HEK293 (cell line): Measurements from ENCODE around the gene CPNE4.

Source experiments
- AEBP2 ChIP-seq: fragments of 450-650 bp; formaldehyde crosslinking; IDR thresholded peaks from 2 replicates; pipeline ENCODE4 v1.5.1; 2016; ENCODE audit warnings: missing biosample characterization, missing genetic modification characterization, borderline replicate concordance
- GLIS2 ChIP-seq: fragments of 450-650 bp; formaldehyde crosslinking; IDR thresholded peaks from 2 replicates; pipeline ENCODE4 v1.5.1; 2016; ENCODE audit warnings: missing biosample characterization, missing genetic modification characterization
- HIC1 ChIP-seq: fragments of 450-650 bp; formaldehyde crosslinking; IDR thresholded peaks from 2 replicates; pipeline ENCODE4 v1.5.1; 2016; ENCODE audit warnings: missing biosample characterization, missing genetic modification characterization
- HOXC10 ChIP-seq: sonication (generic); formaldehyde crosslinking; IDR thresholded peaks from 2 replicates; pipeline ENCODE4 v1.8.1; 2023; ENCODE audit warnings: mild to moderate bottlenecking, missing genetic modification reagents
- HOXD13 ChIP-seq: sonication (generic); formaldehyde crosslinking; IDR thresholded peaks from 2 replicates; pipeline ENCODE4 v1.8.0; 2022; ENCODE audit warnings: missing genetic modification reagents, borderline replicate concordance
- IKZF3 ChIP-seq: fragments of 450-650 bp; IDR thresholded peaks from 2 replicates; pipeline ENCODE4 v1.5.0; 2018; ENCODE audit warnings: missing biosample characterization, mild to moderate bottlenecking, missing genetic modification characterization, moderate library complexity
- KLF16 ChIP-seq: fragments of 450-650 bp; formaldehyde crosslinking; IDR thresholded peaks from 2 replicates; pipeline ENCODE4 v1.5.1; 2017; ENCODE audit warnings: missing biosample characterization, missing genetic modification characterization
- SP2 ChIP-seq: fragments of 450-650 bp; formaldehyde crosslinking; IDR thresholded peaks from 2 replicates; pipeline ENCODE4 v1.5.1; 2016; ENCODE audit warnings: missing biosample characterization, missing genetic modification characterization
- SP7 ChIP-seq: fragments of 450-650 bp; formaldehyde crosslinking; IDR thresholded peaks from 2 replicates; pipeline ENCODE4 v1.5.1; 2016; ENCODE audit warnings: missing biosample characterization, missing genetic modification characterization
- ZBTB20 ChIP-seq: fragments of 450-650 bp; formaldehyde crosslinking; IDR thresholded peaks from 2 replicates; pipeline ENCODE4 v1.5.1; 2016; ENCODE audit warnings: missing biosample characterization, missing genetic modification characterization
- ZFHX2 ChIP-seq: fragments of 450-650 bp; formaldehyde crosslinking; conservative IDR thresholded peaks from 2 replicates; pipeline ENCODE4 v1.5.1; 2016; ENCODE audit warnings: missing biosample characterization, missing genetic modification characterization
- ZNF114 ChIP-seq: fragments of 450-650 bp; formaldehyde crosslinking; IDR thresholded peaks from 2 replicates; pipeline ENCODE4 v1.5.0; 2017; ENCODE audit warnings: missing biosample characterization, missing genetic modification characterization
- ZNF146 ChIP-seq: fragments of 450-650 bp; formaldehyde crosslinking; IDR thresholded peaks from 2 replicates; pipeline ENCODE4 v1.5.1; 2016; ENCODE audit warnings: missing biosample characterization, missing genetic modification characterization
- ZNF148 ChIP-seq: fragments of 450-650 bp; formaldehyde crosslinking; IDR thresholded peaks from 2 replicates; pipeline ENCODE4 v1.5.0; 2017; ENCODE audit warnings: missing biosample characterization, missing genetic modification characterization, borderline replicate concordance
- ZNF354C ChIP-seq: fragments of 450-650 bp; formaldehyde crosslinking; IDR thresholded peaks from 2 replicates; pipeline ENCODE4 v1.5.1; 2016; ENCODE audit warnings: missing biosample characterization, missing genetic modification characterization, low read depth, borderline replicate concordance
- ZNF416 ChIP-seq: fragments of 450-650 bp; formaldehyde crosslinking; IDR thresholded peaks from 2 replicates; pipeline ENCODE4 v1.5.1; 2016; ENCODE audit warnings: missing biosample characterization, missing genetic modification characterization
- ZNF514 ChIP-seq: fragments of 450-650 bp; formaldehyde crosslinking; IDR thresholded peaks from 2 replicates; pipeline ENCODE4 v1.5.1; 2016; ENCODE audit warnings: missing biosample characterization, missing genetic modification characterization
- ZNF548 ChIP-seq: fragments of 450-650 bp; formaldehyde crosslinking; IDR thresholded peaks from 2 replicates; pipeline ENCODE4 v1.5.1; 2016; ENCODE audit warnings: missing biosample characterization, missing genetic modification characterization
- ZNF555 ChIP-seq: fragments of 450-650 bp; formaldehyde crosslinking; conservative IDR thresholded peaks from 2 replicates; pipeline ENCODE4 v1.5.1; 2017; ENCODE audit warnings: missing biosample characterization, mild to moderate bottlenecking, missing genetic modification characterization, inconsistent platforms
- ZNF654 ChIP-seq: fragments of 450-650 bp; formaldehyde crosslinking; IDR thresholded peaks from 2 replicates; pipeline ENCODE4 v1.5.1; 2016; ENCODE audit warnings: low read depth, missing biosample characterization, missing genetic modification characterization
- ZSCAN18 ChIP-seq: fragments of 450-650 bp; formaldehyde crosslinking; IDR thresholded peaks from 2 replicates; pipeline ENCODE4 v1.5.1; 2016; ENCODE audit warnings: missing biosample characterization, missing genetic modification characterization
- ZXDB ChIP-seq: fragments of 450-650 bp; formaldehyde crosslinking; IDR thresholded peaks from 2 replicates; pipeline ENCODE4 v1.5.1; 2016; ENCODE audit warnings: missing biosample characterization, missing genetic modification characterization
- TF ChIP-seq, protein P1 (sequence below): fragments of 450-650 bp; formaldehyde crosslinking; IDR thresholded peaks from 2 replicates; pipeline ENCODE4 v1.5.1; 2016; ENCODE audit warnings: missing biosample characterization, missing genetic modification characterization, borderline replicate concordance
- TF ChIP-seq, protein P2 (sequence below): fragments of 450-650 bp; formaldehyde crosslinking; conservative IDR thresholded peaks from 2 replicates; pipeline ENCODE4 v1.5.1; 2016; ENCODE audit warnings: low read depth, missing biosample characterization, missing genetic modification characterization

Gene CPNE4

GRCh38 chr3:131502530-131503319, 532.1 kb downstream of the CPNE4 start, which contains the start of gene MRPL3 (continued):
- TF ChIP-seq AEBP2 (tag by site-specific recombination) (no peak), ZXDB (tag by site-specific recombination) (peak; percentile 89), HOXC10 (no peak), ZNF148 (tag by site-specific recombination) (no peak; the same call in 1 of the 2 replicates), ZNF654 (tag by site-specific recombination) (no peak), ZSCAN18 (tag by site-specific recombination) (no peak), ZNF548 (tag by site-specific recombination) (no peak), ZNF514 (tag by site-specific recombination) (no peak), ZNF354C (tag by site-specific recombination) (no peak), IKZF3 (tag by site-specific recombination) (peak; percentile 76), HOXD13 (CRISPR knock-in tag) (peak; percentile 15; the same call in 1 of the 2 replicates), HIC1 (no peak), GLIS2 (tag by site-specific recombination) (no peak), ZNF416 (tag by site-specific recombination) (no peak), ZFHX2 (tag by site-specific recombination) (no peak), ZNF114 (tag by site-specific recombination) (no peak), KLF16 (peak; percentile 69; the same call in 1 of the 2 replicates), SP2 (tag by site-specific recombination) (peak; percentile 31; the same call in 1 of the 2 replicates), SP7 (peak; percentile 79; the same call in 1 of the 2 replicates), ZNF146 (tag by site-specific recombination) (0 out of 2 replicates have a peak, but pooled peaks have one; percentile 7), ZBTB20 (tag by site-specific recombination) (peak; percentile 49; the same call in 1 of the 2 replicates), ZNF555 (tag by site-specific recombination) (no peak)
- TF ChIP-seq, protein P1, sequence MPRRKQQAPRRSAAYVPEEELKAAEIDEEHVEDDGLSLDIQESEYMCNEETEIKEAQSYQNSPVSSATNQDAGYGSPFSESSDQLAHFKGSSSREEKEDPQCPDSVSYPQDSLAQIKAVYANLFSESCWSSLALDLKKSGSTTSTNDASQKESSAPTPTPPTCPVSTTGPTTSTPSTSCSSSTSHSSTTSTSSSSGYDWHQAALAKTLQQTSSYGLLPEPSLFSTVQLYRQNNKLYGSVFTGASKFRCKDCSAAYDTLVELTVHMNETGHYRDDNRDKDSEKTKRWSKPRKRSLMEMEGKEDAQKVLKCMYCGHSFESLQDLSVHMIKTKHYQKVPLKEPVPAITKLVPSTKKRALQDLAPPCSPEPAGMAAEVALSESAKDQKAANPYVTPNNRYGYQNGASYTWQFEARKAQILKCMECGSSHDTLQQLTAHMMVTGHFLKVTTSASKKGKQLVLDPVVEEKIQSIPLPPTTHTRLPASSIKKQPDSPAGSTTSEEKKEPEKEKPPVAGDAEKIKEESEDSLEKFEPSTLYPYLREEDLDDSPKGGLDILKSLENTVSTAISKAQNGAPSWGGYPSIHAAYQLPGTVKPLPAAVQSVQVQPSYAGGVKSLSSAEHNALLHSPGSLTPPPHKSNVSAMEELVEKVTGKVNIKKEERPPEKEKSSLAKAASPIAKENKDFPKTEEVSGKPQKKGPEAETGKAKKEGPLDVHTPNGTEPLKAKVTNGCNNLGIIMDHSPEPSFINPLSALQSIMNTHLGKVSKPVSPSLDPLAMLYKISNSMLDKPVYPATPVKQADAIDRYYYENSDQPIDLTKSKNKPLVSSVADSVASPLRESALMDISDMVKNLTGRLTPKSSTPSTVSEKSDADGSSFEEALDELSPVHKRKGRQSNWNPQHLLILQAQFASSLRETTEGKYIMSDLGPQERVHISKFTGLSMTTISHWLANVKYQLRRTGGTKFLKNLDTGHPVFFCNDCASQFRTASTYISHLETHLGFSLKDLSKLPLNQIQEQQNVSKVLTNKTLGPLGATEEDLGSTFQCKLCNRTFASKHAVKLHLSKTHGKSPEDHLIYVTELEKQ (tag by site-specific recombination): peak; percentile 31; the same call in 1 of the 2 replicates
- TF ChIP-seq, protein P2, sequence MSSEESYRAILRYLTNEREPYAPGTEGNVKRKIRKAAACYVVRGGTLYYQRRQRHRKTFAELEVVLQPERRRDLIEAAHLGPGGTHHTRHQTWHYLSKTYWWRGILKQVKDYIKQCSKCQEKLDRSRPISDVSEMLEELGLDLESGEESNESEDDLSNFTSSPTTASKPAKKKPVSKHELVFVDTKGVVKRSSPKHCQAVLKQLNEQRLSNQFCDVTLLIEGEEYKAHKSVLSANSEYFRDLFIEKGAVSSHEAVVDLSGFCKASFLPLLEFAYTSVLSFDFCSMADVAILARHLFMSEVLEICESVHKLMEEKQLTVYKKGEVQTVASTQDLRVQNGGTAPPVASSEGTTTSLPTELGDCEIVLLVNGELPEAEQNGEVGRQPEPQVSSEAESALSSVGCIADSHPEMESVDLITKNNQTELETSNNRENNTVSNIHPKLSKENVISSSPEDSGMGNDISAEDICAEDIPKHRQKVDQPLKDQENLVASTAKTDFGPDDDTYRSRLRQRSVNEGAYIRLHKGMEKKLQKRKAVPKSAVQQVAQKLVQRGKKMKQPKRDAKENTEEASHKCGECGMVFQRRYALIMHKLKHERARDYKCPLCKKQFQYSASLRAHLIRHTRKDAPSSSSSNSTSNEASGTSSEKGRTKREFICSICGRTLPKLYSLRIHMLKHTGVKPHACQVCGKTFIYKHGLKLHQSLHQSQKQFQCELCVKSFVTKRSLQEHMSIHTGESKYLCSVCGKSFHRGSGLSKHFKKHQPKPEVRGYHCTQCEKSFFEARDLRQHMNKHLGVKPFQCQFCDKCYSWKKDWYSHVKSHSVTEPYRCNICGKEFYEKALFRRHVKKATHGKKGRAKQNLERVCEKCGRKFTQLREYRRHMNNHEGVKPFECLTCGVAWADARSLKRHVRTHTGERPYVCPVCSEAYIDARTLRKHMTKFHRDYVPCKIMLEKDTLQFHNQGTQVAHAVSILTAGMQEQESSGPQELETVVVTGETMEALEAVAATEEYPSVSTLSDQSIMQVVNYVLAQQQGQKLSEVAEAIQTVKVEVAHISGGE (tag by site-specific recombination): peak; percentile 99
